Left cardiac atrium (tissue), 4 donors: Measurements from ENCODE around the gene PGBD4. TPM values are rescaled to one million over a fixed set of nuclear protein-coding genes. Genes with fewer than 3 reads are reported as not detected.

Source experiments
- ATAC-seq, 2 donors: fragments of 200-7000 bp; cut with Tn5 transposase; one replicate each; pipeline ENCODE4 v1.9.1; 2020; ENCODE audit warnings: mild to moderate bottlenecking in 2 of 2, moderate library complexity in 2 of 2
- DNase-seq: peaks from one replicate; pipeline ENCODE4 v3.0.0-alpha.2; 2020
- intact Hi-C, 2 donors: fragments of 100-400 bp; cut with DNase I; formaldehyde crosslinking; loops; one replicate each; pipeline versions ENCODE4 v1.14.1 to v1.15.1; 2022 to 2023
- long read RNA-seq: library from polyadenylated mRNA; unstranded; transcript quantifications from one replicate; pipeline ENCODE4 v2.0.0, GENCODE V29; 2021
- total RNA-seq, 2 donors: library from RNA; stranded (reverse); fragmentation: NEBNext Ultra II Directional; extraction: Animal tissue kit (Norgen Biotek cat#: 25700); gene quantifications; one replicate each; pipeline ENCODE4 v1.2.1, GENCODE V29; 2021
- donor health status: DM: no; HTN: yes; CAD: no.
- donor health status: DM: no; HTN: yes; CAD: no; lungs with severe emphysema.
- donor health status: DM: yes; HTN: yes; CAD: no.
- donor health status: Dilated cardiomyopathy.

PGBD4 gene
- total RNA-seq = 1 to 10 TPM; 1.9 to 2.2 TPM
- long read RNA-seq, full-length matches to known transcripts = 3 of 3 reads
- long read RNA-seq, partial matches to known transcripts = 0 of 3 reads
- long read RNA-seq, other reads (novel, unspliced or antisense) = 0 of 3 reads

GRCh38 chr15:34101366-34102174 lies at the start of gene PGBD4, which contains the start of gene EMC7:
TSS of gene PGBD4 (plus strand) at chr15:34102083. CDS start at chr15:34102532, 449 bp downstream.
TSS of gene EMC7 (minus strand) at chr15:34101862. CDS start at chr15:34101839, 23 bp downstream.
- intact Hi-C loops = loop anchor here in 1 of 2 donors (5.0 to 10.0 kb wide), 2 partner anchors 121 to 263 kb away; partner anchors contain the start of gene LPCAT4
- peak; percentile 99 for DNase-seq
- ATAC-seq = peak; percentile 100

- no peak for ATAC-seq
- no peak for DNase-seq
- intact Hi-C loops = no loop called here
These were observed 47.7 kb upstream of the PGBD4 start for GRCh38 chr15:34054081-34054707.

- intact Hi-C loops = no loop called here
- ATAC-seq (peak; percentile 72 to 97), DNase-seq (no peak)
These were observed 45.9 kb upstream of the PGBD4 start for GRCh38 chr15:34055868-34056595.

GRCh38 chr15:34056911-34057310 lies 45.0 kb upstream of the PGBD4 start:
- no peak for ATAC-seq
- intact Hi-C loops = no loop called here
- DNase-seq = no peak

- DNase-seq = no peak
- intact Hi-C loops = no loop called here
- ATAC-seq = no peak
These were observed 42.4 kb upstream of the PGBD4 start for GRCh38 chr15:34059476-34059875.

GRCh38 chr15:34059946-34060345 lies 41.9 kb upstream of the PGBD4 start:
- DNase-seq = no peak
- no peak for ATAC-seq
- intact Hi-C loops = loop anchor here (5.0 to 10.0 kb wide), 2 partner anchors 152 to 525 kb away; partner anchors contain the start of genes GOLGA8B (in 1 of the 2) and KATNBL1 (in 1 of the 2)

- intact Hi-C loops = loop anchor here (5.0 to 10.0 kb wide), 2 partner anchors 148 to 520 kb away; partner anchors contain the start of genes GOLGA8B (in 1 of the 2) and KATNBL1 (in 1 of the 2)
- ATAC-seq = no peak
- DNase-seq = no peak
These were observed 37.4 kb upstream of the PGBD4 start for GRCh38 chr15:34064438-34064837.

- no peak for ATAC-seq
- intact Hi-C loops = loop anchor here in 1 of 2 donors (10.0 kb wide), 1 partner anchor 520 kb away; the partner anchor contains the start of gene GOLGA8B
- DNase-seq = no peak
These were observed 36.6 kb upstream of the PGBD4 start for GRCh38 chr15:34065261-34065660.

- DNase-seq (no peak), ATAC-seq (no peak)
- intact Hi-C loops = loop anchor here in 1 of 2 donors (10.0 kb wide), 1 partner anchor 519 kb away; the partner anchor contains the start of gene GOLGA8B
These were observed 35.9 kb upstream of the PGBD4 start for GRCh38 chr15:34065941-34066340.

- intact Hi-C loops = no loop called here
- ATAC-seq (no peak), DNase-seq (no peak)
These were observed 31.9 kb upstream of the PGBD4 start for GRCh38 chr15:34070003-34070402.

- ATAC-seq (no peak), DNase-seq (no peak)
- intact Hi-C loops = no loop called here
These were observed 25.1 kb upstream of the PGBD4 start for GRCh38 chr15:34076785-34077184.

GRCh38 chr15:34078900-34079299 lies 23.0 kb upstream of the PGBD4 start:
- DNase-seq = no peak
- intact Hi-C loops = no loop called here
- no peak for ATAC-seq

- intact Hi-C loops = no loop called here
- ATAC-seq (no peak), DNase-seq (no peak)
These were observed 22.0 kb upstream of the PGBD4 start for GRCh38 chr15:34079904-34080303.

- intact Hi-C loops = no loop called here
- peak; percentile 47 to 54 for ATAC-seq
- no peak for DNase-seq
These were observed 17.8 kb upstream of the PGBD4 start for GRCh38 chr15:34084086-34084485.

- no peak for ATAC-seq
- no peak for DNase-seq
- intact Hi-C loops = no loop called here
These were observed 16.1 kb upstream of the PGBD4 start for GRCh38 chr15:34085746-34086145.

- intact Hi-C loops = loop anchor here in 1 of 2 donors (5.0 to 10.0 kb wide), 2 partner anchors 122 to 265 kb away; partner anchors contain the start of gene LPCAT4
- DNase-seq = no peak
- ATAC-seq = no peak
These were observed 2.0 kb upstream of the PGBD4 start for GRCh38 chr15:34099914-34100313.

GRCh38 chr15:34102175-34102925 lies 467 bp downstream of the PGBD4 start:
- intact Hi-C loops = loop anchor here in 1 of 2 donors (5.0 to 10.0 kb wide), 2 partner anchors 120 to 262 kb away; partner anchors contain the start of gene LPCAT4
- ATAC-seq = peak in 1 of 2 donors; percentile 21
- no peak for DNase-seq

- ATAC-seq (no peak), DNase-seq (no peak)
- intact Hi-C loops = loop anchor here in 1 of 2 donors (5.0 to 10.0 kb wide), 2 partner anchors 106 to 258 kb away; partner anchors contain the start of genes KATNBL1 and LPCAT4
These were observed 4.5 kb downstream of the PGBD4 start for GRCh38 chr15:34106423-34106822.
